Fibroblast of the aortic adventitia (primary cell): ENCODE data around the gene EPHB3. TPM values are rescaled to one million over a fixed set of nuclear protein-coding genes. Genes with fewer than 3 reads are reported as not detected.

ENCODE experiments used
- DNase-seq: peaks from one replicate; pipeline ENCODE4 v3.0.0-alpha.2; 2010; ENCODE audit warnings: low read depth
- H3K4me3 ChIP-seq: 2 replicates; pipeline ENCODE4 v1.5.1; 2011; ENCODE audit warnings: low read depth, mild to moderate bottlenecking, control low read depth, low read length, moderate library complexity
- total RNA-seq: library from RNA; depleted of rRNA; stranded (reverse); fragments of >200 nt; gene quantifications from 2 replicates; pipeline ENCODE4 v1.2.3, GENCODE V29; 2012; ENCODE audit warnings: low replicate concordance
- TF ChIP-seq, protein P1 (sequence below): IDR thresholded peaks from 2 replicates; pipeline ENCODE4 v1.5.1; 2011; ENCODE audit warnings: mild to moderate bottlenecking, low read length, control low read depth, inconsistent platforms; ENCODE audit not compliant: insufficient read depth

Gene EPHB3
- total RNA-seq, 1 donor = 2.5 TPM

- H3K4me3 ChIP-seq = no peak overlapping the region
- no peak for DNase-seq
- TF ChIP-seq, protein P1, sequence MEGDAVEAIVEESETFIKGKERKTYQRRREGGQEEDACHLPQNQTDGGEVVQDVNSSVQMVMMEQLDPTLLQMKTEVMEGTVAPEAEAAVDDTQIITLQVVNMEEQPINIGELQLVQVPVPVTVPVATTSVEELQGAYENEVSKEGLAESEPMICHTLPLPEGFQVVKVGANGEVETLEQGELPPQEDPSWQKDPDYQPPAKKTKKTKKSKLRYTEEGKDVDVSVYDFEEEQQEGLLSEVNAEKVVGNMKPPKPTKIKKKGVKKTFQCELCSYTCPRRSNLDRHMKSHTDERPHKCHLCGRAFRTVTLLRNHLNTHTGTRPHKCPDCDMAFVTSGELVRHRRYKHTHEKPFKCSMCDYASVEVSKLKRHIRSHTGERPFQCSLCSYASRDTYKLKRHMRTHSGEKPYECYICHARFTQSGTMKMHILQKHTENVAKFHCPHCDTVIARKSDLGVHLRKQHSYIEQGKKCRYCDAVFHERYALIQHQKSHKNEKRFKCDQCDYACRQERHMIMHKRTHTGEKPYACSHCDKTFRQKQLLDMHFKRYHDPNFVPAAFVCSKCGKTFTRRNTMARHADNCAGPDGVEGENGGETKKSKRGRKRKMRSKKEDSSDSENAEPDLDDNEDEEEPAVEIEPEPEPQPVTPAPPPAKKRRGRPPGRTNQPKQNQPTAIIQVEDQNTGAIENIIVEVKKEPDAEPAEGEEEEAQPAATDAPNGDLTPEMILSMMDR = no peak
Observed at GRCh38 chr3:184585545-184585944, 24.0 kb downstream of the EPHB3 start.

DNA sequence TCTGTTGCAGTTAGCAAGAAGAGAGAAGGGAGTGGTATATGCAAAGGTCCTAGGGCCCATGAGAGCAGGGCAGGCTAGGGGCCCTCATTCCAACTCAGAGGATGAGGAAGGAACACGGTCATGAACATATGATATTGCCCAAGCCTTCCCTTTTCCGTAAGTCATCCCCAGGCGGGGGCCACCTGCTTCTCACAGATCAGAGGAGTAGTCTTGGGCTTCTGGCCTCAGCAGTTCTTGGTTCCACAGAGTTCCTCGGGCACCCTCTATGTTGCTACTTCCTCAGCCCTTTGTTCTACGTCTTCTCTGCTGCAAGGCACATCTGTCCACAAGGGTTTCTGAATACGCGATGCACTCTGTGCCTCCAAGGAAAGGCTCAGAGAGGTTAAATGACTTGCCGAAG is 25.3 kb downstream of the EPHB3 start:
- H3K4me3 ChIP-seq = no peak overlapping the region
- TF ChIP-seq, protein P1 = no peak
- no peak for DNase-seq

GRCh38 chr3:184588776-184589175 is 27.2 kb downstream of the EPHB3 start:
- H3K4me3 ChIP-seq = no peak overlapping the region
- DNase-seq = no peak
- TF ChIP-seq, protein P1 = no peak

DNA sequence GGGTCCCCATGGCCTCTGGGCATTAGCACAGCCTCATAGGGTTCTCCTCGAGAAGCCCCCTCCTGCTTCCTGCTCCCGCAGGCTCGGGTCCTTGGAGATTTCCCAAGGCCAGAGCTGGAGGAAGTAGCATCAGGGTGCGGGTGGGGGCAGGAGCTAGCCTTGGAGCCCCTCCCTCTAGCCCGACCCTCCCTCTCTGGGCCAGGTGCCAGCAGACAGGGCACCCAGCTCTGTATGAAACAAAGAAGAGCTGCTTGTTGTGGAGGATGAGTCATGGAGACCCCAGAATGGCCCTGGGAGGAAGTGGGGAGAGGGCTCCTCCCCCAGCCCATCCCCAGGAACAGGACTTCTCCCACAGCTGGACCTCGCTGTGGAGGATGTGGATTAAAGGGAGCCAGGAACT is 29.2 kb downstream of the EPHB3 start:
- TF ChIP-seq, protein P1 = no peak
- H3K4me3 ChIP-seq = no peak overlapping the region
- DNase-seq = no peak

- TF ChIP-seq, protein P1 = no peak
- H3K4me3 ChIP-seq = no peak overlapping the region
- DNase-seq = no peak
Observed at GRCh38 chr3:184591789-184592188, 30.2 kb downstream of the EPHB3 start.

DNA sequence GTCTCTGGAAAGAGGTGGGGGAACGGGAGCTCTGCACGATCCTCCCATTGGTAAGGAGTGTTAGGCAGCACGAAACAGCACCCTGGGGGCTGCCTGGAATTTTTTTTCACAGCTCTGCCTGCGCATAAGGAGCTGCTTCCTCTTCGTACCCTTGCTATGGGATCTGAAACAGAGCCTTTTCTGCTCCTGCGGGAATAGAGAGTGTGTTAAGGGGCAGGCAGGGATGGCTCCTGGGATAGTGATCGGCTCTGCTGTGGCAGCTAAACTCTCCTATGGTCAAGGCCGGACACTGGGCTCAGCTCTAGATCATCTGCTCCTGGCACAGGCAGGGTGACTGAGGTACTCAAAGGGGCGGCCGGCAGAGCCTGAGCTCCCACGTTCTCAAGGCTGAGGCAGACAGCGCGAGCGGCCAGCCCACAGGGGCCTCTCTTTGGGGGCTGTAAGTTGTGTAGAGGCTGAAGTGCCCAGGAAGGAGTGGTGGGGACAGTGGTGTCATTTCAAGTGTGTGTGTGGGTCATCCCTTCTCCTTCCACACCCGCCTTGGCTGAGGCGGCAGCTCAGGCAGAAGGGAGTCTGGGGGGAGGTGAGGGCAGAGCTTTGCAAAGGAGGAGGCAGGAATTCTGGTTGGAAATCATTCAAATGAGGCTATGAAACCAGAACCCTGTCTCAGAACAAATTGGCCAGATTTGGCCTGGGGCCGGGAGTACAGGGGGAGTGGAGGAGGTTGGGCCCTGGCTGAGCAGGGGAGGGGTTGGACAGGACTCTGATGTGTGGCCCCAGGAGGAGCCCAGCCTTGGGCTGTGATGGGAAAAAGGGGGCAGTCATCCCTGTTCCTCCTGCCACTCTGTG is 31.0 kb downstream of the EPHB3 start:
- TF ChIP-seq, protein P1 = no peak
- no peak overlapping the region for H3K4me3 ChIP-seq
- peak; percentile 47 for DNase-seq
